22Rv1 (cell line): ENCODE data around the gene DNER.

Experiments
- CTCF ChIP-seq: fragments of 450-650 bp; IDR thresholded peaks from 2 replicates; pipeline ENCODE4 v1.5.1; 2017; ENCODE audit warnings: mild to moderate bottlenecking
- ZFX ChIP-seq: fragments of 450-650 bp; IDR thresholded peaks from 2 replicates; pipeline ENCODE4 v1.6.1; 2017; ENCODE audit warnings: antibody characterized with exemption, borderline replicate concordance

GRCh38 chr2:229714736-229715541, 584 bp upstream of the DNER start:
- TF ChIP-seq CTCF (no peak), ZFX (no peak)
